ENCODE measurements around the gene DOK5. TPM values are rescaled to one million over a fixed set of nuclear protein-coding genes. Genes with fewer than 3 reads are reported as not detected.

DOK5 gene
- total RNA-seq, 1 experiment from 2014 or later: not detected

DNA sequence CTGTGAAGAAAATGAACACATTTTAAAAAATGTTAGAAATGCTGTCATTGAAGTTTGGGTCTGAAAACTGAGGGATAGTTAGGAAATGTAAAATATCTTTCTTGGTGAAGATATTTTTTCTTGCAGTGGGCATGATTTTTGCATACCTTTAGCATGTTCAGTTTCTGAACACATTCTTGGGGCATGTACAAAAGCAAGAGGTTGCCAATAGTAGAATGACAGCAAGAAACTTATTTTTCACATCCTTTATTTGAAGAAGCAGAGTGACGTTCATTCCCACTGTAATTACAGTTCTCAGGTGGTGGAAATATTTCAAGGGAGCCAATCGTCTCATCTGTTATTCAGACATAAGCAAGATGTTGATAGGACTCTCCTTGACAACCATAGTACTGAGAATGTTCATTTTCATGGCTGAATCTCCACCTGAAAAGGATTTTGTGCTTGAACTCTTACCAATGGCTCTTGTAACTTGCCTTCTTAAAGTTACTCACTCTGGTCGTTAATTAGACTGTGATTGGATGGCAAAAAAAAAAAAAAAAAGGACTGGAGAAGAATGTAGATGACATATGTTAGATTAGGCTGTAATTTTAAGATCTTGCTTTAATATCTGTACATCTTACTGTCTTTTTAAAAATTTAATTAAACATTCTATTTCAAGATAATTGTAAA, 74.4 kb downstream of the DOK5 start:
- DNase-seq: no peak
- no peaks in the 10 kb centered on the region for H3K4me1 Mint-ChIP-seq (ENCODE audit: low read depth, unreplicated experiment)
- intact Hi-C loops (cut with micrococcal nuclease; ENCODE audit: unreplicated experiment): no loop called here
- Histone ChIP-seq H3K4me1 (no peaks in the 10 kb centered on the region), H3K36me3 (ENCODE audit: control insufficient read depth, insufficient read depth, low read length) (no peaks in the 10 kb centered on the region), H3K27me3 (replicated peaks; ENCODE audit: control insufficient read depth, insufficient read depth, low read length) (no peaks in the 10 kb centered on the region), H3K9me3 (no peaks in the 10 kb centered on the region), H3K4me3 (ENCODE audit: low read depth, low read length) (no peak overlapping the region)
- H3K9me3 Mint-ChIP-seq (ENCODE audit: unreplicated experiment): no peaks in the 10 kb centered on the region
- TF ChIP-seq, protein P1, sequence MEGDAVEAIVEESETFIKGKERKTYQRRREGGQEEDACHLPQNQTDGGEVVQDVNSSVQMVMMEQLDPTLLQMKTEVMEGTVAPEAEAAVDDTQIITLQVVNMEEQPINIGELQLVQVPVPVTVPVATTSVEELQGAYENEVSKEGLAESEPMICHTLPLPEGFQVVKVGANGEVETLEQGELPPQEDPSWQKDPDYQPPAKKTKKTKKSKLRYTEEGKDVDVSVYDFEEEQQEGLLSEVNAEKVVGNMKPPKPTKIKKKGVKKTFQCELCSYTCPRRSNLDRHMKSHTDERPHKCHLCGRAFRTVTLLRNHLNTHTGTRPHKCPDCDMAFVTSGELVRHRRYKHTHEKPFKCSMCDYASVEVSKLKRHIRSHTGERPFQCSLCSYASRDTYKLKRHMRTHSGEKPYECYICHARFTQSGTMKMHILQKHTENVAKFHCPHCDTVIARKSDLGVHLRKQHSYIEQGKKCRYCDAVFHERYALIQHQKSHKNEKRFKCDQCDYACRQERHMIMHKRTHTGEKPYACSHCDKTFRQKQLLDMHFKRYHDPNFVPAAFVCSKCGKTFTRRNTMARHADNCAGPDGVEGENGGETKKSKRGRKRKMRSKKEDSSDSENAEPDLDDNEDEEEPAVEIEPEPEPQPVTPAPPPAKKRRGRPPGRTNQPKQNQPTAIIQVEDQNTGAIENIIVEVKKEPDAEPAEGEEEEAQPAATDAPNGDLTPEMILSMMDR (IDR thresholded peaks at IDR 0.05; ENCODE audit: insufficient read depth in 1 of 2, low read depth in 1 of 2, low read length in 1 of 2, severe bottlenecking in 1 of 2, unreplicated experiment in 1 of 2): no peak
- no TSS peak for BruUV-seq (replicated peaks)
- no peaks in the 10 kb centered on the region for H3K36me3 Mint-ChIP-seq (ENCODE audit: insufficient read depth, unreplicated experiment)
- H3K4me3 Mint-ChIP-seq (ENCODE audit: unreplicated experiment): no peak overlapping the region
- ChIA-PET CTCF (no interaction called here), POLR2A (no interaction called here)
- H3K27me3 Mint-ChIP-seq (ENCODE audit: insufficient read depth, unreplicated experiment): peaks cover 14% of the 10 kb centered on the region
- no peak overlapping the region for H3K27ac Mint-ChIP-seq (ENCODE audit: unreplicated experiment)

DNA sequence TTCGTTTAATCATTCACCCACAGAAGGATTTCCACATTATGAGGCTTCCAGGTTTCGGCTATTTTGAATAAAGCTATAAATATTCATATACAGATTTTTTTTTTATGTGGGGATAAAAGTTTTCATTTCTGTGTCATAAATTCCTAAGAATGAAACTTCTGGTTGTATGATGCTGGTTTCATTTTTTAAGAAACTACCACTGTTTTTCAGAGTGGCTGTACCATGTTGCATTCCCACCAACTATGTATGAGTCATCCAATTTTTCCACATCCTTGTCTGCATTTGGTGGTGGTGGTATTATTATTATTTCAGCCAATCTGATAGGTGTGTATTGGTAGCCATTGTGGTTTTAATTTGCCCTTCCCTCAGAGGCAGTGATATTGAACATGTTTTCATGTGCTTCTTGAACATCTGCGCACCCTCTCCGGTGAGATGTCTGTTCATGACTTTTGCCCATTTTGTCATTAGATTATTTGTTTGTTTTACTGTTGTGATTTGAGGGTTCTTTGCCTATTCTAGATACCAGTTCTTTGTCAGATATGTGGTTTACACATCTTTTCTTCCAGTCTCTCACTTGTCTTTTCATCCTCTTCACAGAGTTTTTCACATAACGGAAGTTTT, 75.5 kb downstream of the DOK5 start:
- Mint-ChIP-seq H3K36me3 (ENCODE audit: insufficient read depth, unreplicated experiment) (no peaks in the 10 kb centered on the region), H3K27me3 (ENCODE audit: insufficient read depth, unreplicated experiment) (peaks cover 17% of the 10 kb centered on the region), H3K4me3 (ENCODE audit: unreplicated experiment) (no peak overlapping the region), H3K9me3 (ENCODE audit: unreplicated experiment) (no peaks in the 10 kb centered on the region), H3K27ac (ENCODE audit: unreplicated experiment) (no peak overlapping the region), H3K4me1 (ENCODE audit: low read depth, unreplicated experiment) (no peaks in the 10 kb centered on the region)
- intact Hi-C loops (cut with micrococcal nuclease; ENCODE audit: unreplicated experiment): no loop called here
- Histone ChIP-seq H3K9me3 (no peaks in the 10 kb centered on the region), H3K27me3 (replicated peaks; ENCODE audit: control insufficient read depth, insufficient read depth, low read length) (no peaks in the 10 kb centered on the region), H3K36me3 (ENCODE audit: control insufficient read depth, insufficient read depth, low read length) (no peaks in the 10 kb centered on the region), H3K4me3 (ENCODE audit: low read depth, low read length) (no peak overlapping the region), H3K4me1 (no peaks in the 10 kb centered on the region)
- TF ChIP-seq, protein P1 (IDR thresholded peaks at IDR 0.05; ENCODE audit: insufficient read depth in 1 of 2, low read depth in 1 of 2, low read length in 1 of 2, severe bottlenecking in 1 of 2, unreplicated experiment in 1 of 2): no peak
- BruUV-seq (replicated peaks): no TSS peak
- no peak for DNase-seq
- POLR2A ChIA-PET: no interaction called here
- CTCF ChIA-PET: no interaction called here

DNA sequence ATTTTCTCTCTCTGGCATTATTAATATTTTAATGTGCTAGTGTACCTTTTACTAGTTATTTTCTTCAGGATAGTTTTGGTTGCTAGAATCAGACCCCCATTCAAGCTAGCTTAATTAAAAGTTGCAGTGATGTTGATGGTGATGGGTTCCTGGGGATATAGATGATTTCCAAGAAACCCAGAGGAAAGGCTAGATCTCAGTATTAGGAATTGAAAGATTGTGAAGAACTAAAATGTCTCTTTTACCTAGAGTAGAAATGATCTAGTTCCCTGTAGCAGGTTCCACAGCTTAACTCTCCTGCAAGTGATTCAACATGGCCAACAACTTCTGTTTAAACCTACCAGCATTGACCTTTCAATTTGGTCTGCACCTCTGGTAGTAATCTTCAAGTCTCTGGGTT, 78.6 kb downstream of the DOK5 start:
- CTCF ChIA-PET: no interaction called here
- Mint-ChIP-seq H3K27ac (ENCODE audit: unreplicated experiment) (no peak overlapping the region), H3K36me3 (ENCODE audit: insufficient read depth, unreplicated experiment) (no peaks in the 10 kb centered on the region), H3K4me1 (ENCODE audit: low read depth, unreplicated experiment) (no peaks in the 10 kb centered on the region), H3K4me3 (ENCODE audit: unreplicated experiment) (no peak overlapping the region), H3K9me3 (ENCODE audit: unreplicated experiment) (no peaks in the 10 kb centered on the region), H3K27me3 (ENCODE audit: insufficient read depth, unreplicated experiment) (peaks cover 28% of the 10 kb centered on the region)
- no peaks in the 10 kb centered on the region for H3K36me3 ChIP-seq (ENCODE audit: control insufficient read depth, insufficient read depth, low read length)
- TF ChIP-seq, protein P1 (IDR thresholded peaks at IDR 0.05; ENCODE audit: insufficient read depth in 1 of 2, low read depth in 1 of 2, low read length in 1 of 2, severe bottlenecking in 1 of 2, unreplicated experiment in 1 of 2): no peak
- DNase-seq: no peak
- H3K4me3 ChIP-seq (ENCODE audit: low read depth, low read length): no peak overlapping the region
- no TSS peak for BruUV-seq (replicated peaks)
- H3K4me1 ChIP-seq: 0 out of 2 replicates have a peak, but pooled peaks cover 4% of the 10 kb centered on the region
- POLR2A ChIA-PET: no interaction called here
- no peaks in the 10 kb centered on the region for H3K27me3 ChIP-seq (replicated peaks; ENCODE audit: control insufficient read depth, insufficient read depth, low read length)
- intact Hi-C loops (cut with micrococcal nuclease; ENCODE audit: unreplicated experiment): no loop called here
- H3K9me3 ChIP-seq: no peaks in the 10 kb centered on the region
